HG02763 (cell line): ENCODE results near the gene KRT72.

Experiments
- ATAC-seq: cut with Tn5 transposase; IDR thresholded peaks from one replicate; pipeline ENCODE4 v1.9.1; 2021; ENCODE audit warnings: mild to moderate bottlenecking, moderate library complexity; ENCODE audit not compliant: unreplicated experiment

KRT72 gene

GRCh38 chr12:52630599-52631200 is 29.4 kb upstream of the KRT72 start:
- no peak for ATAC-seq

- no peak for ATAC-seq
Observed at GRCh38 chr12:52630008-52630500, 28.8 kb upstream of the KRT72 start.

GRCh38 chr12:52629281-52630007 is 28.2 kb upstream of the KRT72 start:
- ATAC-seq = no peak

GRCh38 chr12:52628841-52629240 is 27.6 kb upstream of the KRT72 start:
- no peak for ATAC-seq

- no peak for ATAC-seq
Observed at GRCh38 chr12:52628111-52628507, 26.8 kb upstream of the KRT72 start.

- no peak for ATAC-seq
Observed at GRCh38 chr12:52627395-52628110, 26.3 kb upstream of the KRT72 start.

GRCh38 chr12:52622349-52622748 is 21.1 kb upstream of the KRT72 start:
- no peak for ATAC-seq

- no peak for ATAC-seq
Observed at GRCh38 chr12:52618866-52619265, 17.6 kb upstream of the KRT72 start.

- ATAC-seq = no peak
Observed at GRCh38 chr12:52618216-52618615, 17.0 kb upstream of the KRT72 start, which contains the start of gene KRT73. TSS of gene KRT73 (minus strand) at chr12:52618559. CDS start at chr12:52618524, 35 bp downstream.

- no peak for ATAC-seq
Observed at GRCh38 chr12:52617403-52617785, 16.1 kb upstream of the KRT72 start.

- no peak for ATAC-seq
Observed at GRCh38 chr12:52616680-52617402, 15.6 kb upstream of the KRT72 start.

GRCh38 chr12:52615912-52616311 is 14.6 kb upstream of the KRT72 start:
- no peak for ATAC-seq

- no peak for ATAC-seq
Observed at GRCh38 chr12:52615208-52615868, 14.1 kb upstream of the KRT72 start.

GRCh38 chr12:52614381-52615207 is 13.3 kb upstream of the KRT72 start:
- ATAC-seq = no peak

GRCh38 chr12:52613384-52614030 is 12.2 kb upstream of the KRT72 start:
- ATAC-seq = no peak

- no peak for ATAC-seq
Observed at GRCh38 chr12:52612431-52613383, 11.4 kb upstream of the KRT72 start.

GRCh38 chr12:52611080-52611468 is 9.8 kb upstream of the KRT72 start:
- ATAC-seq = no peak
